GM18873 (cell line): ENCODE results near the gene ZNG1F.
"Not testable (repeated sequence)": the region's sequence is repeated elsewhere in the genome, so short reads cannot be mapped to it uniquely, and the experiment has no call there.

Experiments
- ATAC-seq: cut with Tn5 transposase; IDR thresholded peaks from one replicate; pipeline ENCODE4 v1.9.1; 2021; ENCODE audit warnings: mild to moderate bottlenecking, moderate library complexity, moderate number of reproducible peaks; ENCODE audit not compliant: unreplicated experiment, low FRiP score

The ZNG1F gene

DNA sequence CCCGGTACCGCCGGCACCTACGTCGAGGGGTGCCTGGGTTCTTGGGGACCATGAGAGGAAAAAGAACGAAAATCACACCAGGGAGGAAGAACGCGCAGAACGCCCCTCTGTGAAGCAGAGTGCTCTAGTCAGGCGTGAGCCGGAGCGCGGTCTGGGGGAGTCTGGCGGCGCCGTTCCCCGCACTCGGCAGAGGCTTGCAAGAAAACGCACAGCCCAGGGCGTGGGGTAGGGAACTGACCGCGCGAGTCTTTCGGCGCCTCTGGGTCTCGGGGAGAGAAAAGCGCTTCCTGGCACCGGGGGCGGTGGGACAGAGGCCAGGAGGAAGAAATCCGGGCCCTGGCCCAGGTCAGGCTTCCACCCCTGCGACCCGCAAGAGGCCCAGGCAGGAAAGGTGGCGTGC is 65.3 kb downstream of the ZNG1F start:
- not testable (repeated sequence) for ATAC-seq

DNA sequence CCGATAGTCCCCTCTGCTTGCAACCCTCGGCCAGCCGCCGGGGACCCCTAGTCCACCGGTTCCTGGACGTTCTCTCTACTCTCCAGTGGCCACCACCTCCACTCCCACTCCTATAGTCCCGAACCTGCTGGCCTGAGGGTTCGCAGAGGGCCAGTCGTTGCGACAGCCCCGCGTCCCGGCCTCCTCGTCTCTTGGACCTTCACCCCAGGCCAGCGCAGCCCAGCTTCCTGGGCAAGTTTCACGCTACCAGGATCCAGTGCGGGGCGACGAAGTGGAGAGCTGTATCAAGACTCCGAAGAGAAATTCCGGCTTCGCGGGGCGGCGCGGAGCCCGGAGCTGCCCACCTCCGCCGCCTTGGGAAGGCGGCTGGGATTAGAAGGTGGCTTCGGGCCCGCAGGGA is 65.7 kb downstream of the ZNG1F start:
- not testable (repeated sequence) for ATAC-seq

DNA sequence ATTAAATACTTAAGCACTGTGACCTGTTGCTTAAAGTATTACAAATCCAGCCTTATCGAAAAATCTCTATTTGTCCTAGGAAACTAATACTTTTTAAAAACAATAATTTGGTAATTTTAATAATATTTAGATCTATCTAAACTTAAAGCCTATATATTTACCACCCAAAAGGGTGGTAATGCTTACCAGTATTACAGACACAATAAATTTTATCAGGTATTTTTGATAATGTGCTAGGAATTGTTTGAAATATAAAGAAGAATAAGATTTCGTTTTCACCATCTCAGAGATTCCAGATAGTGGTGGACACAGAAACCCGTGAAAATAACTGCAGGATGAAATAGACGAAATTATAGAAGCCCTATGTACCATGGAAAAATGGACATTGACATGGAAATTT is 68.4 kb downstream of the ZNG1F start:
- not testable (repeated sequence) for ATAC-seq

DNA sequence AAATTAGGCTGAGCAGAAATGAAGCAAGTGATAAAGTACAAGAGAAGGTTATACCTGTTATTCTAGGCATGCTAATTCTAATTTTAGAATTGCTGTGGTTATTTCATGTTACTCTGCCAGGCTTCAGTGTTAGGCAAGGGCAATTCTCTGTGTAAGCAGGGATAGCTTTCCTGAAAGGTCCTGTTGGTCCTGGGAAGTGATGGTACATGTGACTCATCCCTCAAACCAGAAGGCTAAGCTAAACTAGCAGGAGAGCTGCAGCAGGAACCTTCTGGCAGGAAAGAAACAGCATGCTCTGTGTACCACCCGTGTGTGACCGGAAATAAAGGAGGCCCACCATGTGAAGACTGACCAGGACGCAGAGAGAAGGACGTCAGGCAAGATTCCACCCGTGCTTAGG is 69.4 kb downstream of the ZNG1F start:
- ATAC-seq = not testable (repeated sequence)

DNA sequence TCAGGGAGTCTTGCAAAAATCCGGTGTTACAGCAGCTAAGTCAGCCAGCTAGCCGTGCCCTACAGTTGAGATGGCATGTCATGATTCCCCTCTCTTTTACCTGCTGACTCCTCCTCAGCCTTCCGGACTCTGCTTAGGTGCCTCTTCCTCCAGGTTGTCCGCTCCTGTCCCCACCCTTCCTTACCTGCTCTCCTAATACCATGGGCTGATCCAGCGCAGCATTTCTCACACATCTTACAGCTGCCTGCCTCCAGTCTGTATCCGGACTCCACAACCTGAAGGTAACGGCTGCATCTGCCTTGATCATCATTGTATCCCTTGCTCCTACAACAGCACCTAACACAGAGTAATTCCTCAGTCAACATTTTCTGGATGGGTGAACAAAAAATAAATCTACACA is 69.8 kb downstream of the ZNG1F start:
- ATAC-seq = not testable (repeated sequence)

DNA sequence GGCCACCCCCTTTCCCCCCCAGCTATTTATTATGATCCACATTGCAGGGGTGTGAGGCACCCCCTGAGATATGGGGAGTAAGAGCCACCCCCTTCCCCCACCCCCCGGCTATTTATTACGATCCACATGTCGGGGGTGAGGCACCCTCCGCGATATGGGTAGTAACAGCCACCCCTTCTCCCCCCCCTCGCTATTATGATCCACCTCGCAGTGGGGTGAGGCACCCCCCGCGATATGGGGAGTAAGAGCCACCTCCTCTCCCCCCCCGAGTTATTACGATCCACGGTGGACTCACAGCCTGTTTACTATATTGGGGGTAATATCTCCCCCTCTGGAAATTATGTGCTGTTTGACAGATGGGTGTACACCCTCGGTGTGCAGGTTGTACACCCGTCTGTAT is 75.8 kb downstream of the ZNG1F start:
- ATAC-seq = not testable (repeated sequence)

DNA sequence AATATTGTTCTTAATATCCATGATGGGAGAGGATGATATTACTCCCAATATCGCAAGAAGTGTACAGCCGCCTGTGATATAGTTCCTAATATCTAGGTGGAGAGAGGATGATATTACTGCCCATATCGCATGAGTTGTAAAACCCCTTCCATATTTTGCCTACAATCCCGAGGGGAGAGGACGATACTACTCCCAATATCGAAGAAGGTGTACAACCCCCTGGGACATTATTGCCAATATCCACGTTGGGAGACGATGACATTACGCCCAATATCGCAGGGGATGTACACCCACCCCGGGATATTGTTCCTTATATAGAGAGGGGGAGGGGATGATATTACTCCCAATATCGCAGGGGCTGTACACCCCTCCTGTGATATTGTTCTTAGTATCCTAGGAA is 77.7 kb downstream of the ZNG1F start:
- not testable (repeated sequence) for ATAC-seq

DNA sequence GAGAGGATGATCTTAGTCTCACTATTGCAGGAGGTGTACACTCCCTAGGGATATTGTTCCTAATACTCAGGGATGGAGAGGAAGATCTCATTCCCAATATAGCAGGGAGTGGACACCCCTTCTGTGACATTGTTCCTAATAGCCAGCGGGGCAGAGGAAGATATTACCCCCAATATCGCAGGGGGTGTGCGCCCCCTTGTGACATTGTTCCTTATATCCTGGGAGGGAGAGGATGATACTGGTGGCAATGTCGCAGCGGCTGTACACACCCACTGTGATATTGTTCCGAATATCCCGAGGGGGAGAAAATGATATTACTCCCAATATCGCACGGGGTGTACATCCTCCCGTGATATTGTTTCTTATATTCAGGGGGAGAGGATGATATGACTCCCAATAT is 78.2 kb downstream of the ZNG1F start:
- not testable (repeated sequence) for ATAC-seq

DNA sequence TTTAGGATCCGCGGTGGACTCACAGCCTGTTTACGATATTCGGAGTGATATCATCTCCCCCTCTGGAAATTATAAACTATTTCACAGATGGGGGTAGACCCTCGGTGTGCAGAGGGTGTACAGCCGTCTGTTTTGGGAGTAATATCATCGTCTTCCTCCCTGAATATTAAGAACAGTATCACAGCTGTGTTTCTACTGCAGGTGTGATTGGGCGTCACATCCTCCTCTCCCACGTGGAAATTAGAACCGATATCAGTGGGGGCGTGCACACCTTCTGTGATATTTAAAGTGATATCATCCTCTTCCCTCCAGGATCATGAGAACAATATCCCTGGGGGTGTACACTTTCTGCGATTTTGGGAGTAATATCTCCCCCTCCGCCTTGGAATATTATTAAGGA is 79.9 kb downstream of the ZNG1F start:
- not testable (repeated sequence) for ATAC-seq

DNA sequence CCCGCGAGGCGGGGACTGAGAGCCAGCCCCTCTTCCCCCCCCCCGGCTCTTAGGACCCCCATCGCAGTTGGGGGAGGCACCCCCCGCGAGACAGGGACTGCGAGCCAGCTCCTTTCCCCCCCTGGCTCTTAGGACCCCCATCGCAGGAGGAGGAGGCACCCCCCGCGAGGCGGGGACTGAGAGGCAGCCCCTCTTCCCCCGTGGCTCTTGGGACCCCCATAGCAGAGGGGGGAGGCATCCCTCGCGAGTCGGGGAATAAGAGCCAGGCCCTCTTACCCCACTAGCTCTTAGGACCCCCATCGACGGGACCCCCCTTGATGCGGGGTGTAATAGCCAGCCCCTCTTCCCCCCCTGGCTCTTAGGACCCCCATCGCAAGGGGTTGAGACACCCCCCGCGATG is 80.3 kb downstream of the ZNG1F start:
- ATAC-seq = not testable (repeated sequence)

DNA sequence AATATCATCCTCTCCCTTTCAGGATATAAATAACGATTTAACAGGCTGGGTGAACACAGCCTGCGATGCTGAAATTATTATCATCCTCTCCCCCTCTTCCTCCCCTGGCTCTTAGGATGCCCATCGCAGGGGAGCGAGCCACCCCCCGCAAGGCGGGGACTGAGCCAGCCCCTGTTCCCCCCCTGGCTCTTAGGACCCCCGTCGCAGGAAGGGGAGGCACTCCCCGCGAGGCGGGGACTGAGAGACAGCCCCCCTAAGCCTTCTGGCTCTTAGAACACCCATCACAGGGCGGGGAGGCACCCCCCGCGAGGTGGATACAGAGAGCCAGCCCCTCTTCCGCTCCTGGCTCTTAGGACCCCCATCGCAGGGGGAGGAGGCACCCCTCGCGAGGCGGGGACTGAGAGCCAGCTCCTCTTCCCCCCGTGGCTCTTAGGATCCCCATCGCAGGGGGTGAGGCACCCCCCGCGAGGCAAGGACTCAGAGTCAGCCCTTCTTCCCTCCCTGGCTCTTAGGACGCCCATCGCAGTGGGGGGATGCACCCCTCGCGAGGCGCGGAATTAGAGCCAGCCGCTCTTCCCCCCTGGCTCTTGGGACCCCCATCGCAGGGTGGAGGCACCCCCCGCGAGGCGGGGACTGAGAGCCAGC is 82.5 kb downstream of the ZNG1F start:
- not testable (repeated sequence) for ATAC-seq

DNA sequence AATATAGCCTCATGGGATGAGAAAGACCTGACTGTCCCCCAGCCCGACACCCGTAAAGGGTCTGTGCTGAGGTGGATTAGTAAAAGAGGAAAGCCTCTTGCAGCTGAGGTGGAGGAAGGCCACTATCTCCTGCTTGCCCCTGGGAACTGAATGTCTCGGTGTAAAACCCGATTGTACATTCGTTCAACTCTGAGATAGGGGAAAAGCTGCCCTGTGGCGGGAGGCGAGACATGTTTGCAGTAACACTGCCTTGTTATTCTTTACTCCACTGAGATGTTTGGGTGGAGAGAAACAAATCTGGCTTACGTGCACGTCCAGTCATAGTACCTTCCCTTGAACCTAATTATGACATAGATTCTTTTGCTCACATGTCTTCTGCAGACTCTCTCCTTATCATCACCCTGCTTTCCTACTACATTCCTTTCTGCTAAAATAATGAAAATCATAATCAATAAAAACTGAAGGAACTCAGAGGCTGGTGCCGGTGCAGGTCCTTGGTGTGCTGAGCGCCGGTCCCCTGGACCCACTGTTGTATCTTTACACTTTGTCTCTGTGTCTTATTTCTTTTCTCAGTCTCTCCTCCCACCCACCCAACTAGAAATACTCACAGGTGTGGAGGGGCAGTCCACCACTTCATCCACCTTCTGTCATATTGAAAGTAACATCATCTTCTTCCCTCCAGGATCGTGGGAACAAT is 83.4 kb downstream of the ZNG1F start:
- not testable (repeated sequence) for ATAC-seq

DNA sequence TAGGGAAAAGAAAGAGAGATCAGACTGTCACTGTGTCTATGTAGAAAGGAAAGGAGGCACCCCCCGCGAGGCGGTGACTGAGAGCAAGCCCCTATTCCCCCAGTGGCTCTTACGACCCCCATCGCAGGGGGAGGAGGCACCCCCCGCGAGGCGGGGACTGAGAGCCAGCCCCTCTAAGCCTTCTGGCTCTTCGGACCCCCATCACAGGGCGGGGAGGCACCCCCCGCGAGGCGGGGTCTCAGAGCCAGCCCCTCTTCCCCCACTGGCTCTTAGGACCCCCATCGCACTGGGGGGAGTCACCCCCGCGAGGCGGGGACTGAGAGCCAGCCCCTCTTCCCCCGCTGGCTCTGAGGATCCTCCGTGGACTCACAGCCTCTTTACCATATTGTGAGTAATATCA is 84.6 kb downstream of the ZNG1F start:
- not testable (repeated sequence) for ATAC-seq

DNA sequence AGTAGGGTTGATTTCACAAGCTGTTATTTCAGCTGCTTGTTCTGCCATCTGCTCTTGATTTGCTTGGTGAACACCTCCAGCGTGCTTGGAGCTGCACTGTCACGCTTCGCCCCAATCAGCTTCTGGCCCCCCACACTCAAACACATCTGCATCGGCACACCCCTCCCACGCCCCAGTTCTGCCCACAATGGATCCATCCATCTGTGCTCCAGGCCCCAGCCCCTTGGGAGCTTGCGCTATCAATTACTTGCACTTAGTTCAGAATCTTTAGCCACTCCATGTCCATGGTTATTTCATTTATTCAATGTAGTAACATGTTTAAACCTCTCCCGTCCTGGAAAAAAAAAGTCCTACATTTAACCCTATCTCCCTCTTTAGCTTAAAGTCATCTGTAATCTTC is 88.6 kb downstream of the ZNG1F start:
- ATAC-seq = not testable (repeated sequence)

DNA sequence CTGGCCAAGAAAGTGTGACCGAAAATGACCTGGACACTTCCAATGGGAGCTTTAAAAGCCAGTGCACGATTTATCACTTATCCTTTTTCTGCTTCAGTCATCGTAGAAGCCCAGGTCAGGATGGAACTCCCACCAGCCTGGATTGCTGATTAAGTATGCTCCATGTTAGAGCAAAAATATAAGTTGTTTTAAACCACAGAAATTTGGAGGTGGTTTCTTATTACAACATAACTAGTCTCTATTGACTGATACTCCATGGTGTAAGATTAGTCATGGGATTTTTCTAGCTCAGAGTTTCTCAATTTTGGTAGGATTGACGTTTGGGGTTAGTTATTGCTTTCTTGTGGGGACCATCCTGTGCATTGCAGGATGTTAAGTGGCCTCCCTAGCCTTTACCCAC is 90.4 kb downstream of the ZNG1F start:
- not testable (repeated sequence) for ATAC-seq

DNA sequence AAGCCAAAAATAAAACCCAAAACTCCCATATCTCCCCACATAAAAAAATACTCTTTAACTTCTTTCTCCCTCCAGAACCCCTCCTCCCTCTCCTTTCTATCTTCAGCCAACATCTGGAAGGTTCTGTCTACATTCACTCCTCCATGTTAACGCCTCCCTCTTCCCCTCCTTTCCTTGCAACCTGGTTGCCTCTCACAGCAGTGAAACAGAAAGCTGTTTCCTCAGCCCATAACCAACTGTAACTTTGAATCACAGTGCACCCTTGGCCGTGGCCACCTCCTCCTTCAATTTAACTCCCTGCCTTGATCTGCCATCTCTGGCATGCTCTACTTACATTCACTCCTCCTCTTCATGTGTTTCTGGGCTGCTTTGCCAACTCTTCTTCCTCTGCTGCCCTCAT is 94.1 kb downstream of the ZNG1F start:
- ATAC-seq = not testable (repeated sequence)

DNA sequence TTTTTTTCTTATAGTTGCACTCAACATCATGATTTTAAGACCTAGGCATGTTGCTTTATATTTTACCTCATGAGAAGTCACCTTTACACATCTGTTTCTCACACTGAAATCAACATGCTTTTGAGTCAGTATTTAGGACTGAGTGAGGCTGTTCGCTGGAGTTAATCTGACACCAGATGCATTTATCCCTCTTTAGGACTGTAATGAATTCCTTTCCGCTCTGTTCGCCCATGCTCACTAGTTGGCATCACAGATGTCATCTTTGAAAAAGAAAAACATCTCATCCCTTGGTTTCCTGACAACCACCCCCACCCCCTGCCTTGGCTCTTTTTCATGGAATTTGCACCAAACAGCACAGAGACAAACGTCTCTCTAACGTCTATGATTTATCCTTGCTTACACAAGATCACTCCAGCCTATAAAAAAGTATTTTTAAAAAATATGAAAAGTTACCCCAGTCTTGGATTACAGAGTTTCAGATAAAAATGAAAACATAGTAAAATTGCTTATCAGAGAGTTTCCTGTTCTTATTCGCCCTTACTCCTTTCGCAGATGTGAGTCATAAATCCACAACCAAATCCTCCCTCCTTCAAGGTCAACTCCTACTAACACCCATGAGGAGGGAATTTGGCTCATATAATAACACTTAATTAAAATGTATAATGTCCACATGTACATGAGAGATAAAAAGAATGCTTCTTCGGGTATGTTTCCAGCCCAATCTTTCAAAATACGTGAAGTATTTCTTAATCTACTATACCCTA is 94.9 kb downstream of the ZNG1F start:
- ATAC-seq = not testable (repeated sequence)

DNA sequence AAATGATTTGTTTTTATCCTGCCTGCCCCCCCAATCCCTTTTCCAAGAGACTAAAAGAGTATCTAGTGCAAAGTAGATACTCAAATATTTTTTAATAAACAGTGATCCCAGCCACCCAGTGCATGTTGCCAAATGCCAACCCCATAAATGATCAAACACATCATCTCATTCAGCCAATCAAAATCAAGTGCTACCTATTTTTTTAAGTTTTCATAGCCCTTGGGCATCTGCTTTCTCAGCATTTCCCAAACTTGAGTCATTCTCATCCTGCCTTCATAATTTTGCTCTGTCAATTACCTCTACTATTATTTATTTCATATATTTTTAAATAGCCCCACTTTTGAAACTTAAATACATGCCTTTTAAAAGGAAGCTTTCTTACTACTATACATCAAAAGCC is 98.2 kb downstream of the ZNG1F start:
- not testable (repeated sequence) for ATAC-seq

DNA sequence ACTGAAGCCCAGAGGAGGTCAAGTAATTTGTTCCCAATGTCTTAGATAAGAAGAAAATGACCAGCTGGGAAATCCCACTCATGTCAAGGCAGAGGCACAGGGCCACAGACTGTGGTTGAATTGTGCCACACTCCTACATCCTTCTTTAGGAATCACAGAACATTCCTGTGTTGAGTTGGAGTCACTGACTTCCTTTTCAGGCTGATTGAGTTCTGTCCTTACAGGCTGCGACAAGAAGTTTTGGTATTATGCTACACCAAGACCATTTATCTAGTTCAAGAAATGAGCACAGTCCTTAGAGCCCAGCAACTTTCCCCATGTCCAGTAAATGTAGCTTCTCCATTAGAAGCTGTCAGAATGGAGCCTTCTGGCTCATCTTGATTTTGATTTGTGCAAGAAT is 98.7 kb downstream of the ZNG1F start:
- not testable (repeated sequence) for ATAC-seq

DNA sequence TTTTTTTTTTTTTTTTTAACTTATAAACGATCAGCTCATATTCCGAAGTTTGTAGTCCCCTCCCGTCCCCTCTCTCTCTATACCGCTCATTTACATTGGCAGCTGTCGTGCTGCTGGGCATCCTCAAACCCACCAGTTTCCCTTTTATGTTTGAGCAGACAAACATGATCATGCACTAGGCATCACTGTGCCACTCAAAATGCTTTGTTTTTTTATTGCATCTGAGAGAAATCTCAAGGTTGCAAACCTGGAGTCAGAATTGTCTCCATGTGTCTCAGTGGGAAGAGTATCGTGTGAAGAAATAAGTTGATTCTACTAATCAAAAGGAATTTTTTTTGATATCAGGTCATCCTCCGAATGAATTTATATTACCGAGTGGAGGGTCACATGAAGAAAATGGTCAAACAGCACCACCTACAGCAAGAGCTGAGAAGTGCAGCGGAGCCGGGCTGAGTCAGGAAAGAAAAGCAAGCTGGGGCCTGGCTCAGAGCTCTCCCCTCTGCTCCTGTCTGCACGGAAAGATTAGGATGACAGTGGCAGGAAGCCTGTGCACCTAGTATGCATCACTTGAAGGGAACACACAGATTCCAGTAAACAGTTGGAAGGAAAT is 100.6 kb downstream of the ZNG1F start:
- peak; percentile 59 for ATAC-seq

DNA sequence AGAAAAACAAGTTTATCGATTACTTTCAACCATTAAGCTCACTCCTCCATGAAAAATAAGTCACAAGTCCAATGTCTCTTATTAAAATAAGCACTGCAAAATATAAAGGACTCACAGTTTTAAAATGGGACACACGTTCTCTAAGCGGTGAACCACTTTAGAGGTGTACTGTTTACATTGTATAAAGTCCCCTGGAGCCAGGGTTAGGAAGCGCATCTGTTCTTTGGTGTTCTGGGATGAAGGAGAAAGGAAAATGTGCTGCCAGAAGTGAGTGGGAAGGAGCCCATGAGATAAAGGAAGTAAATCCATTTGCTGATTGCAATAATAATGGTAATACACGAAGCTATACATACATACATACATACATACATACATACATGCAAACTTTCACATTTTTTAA is 101.2 kb downstream of the ZNG1F start:
- ATAC-seq = not testable (repeated sequence)
